Measurements from ENCODE around the gene AK2.

Gene AK2

GRCh38 chr1:32985226-32985625 lies 51.5 kb downstream of the AK2 start:
- no peak for TF ChIP-seq CTCF (conservative IDR thresholded peaks at IDR 0.05)
- TF ChIP-seq ZFX (IDR thresholded peaks at IDR 0.05) = no peak
- no peak overlapping the region for H3K27ac ChIP-seq

- no peak overlapping the region for H3K27ac ChIP-seq
- no peak for TF ChIP-seq CTCF (conservative IDR thresholded peaks at IDR 0.05)
- TF ChIP-seq ZFX (IDR thresholded peaks at IDR 0.05) = no peak
Measured at GRCh38 chr1:32984455-32985171, 52.1 kb downstream of the AK2 start.

GRCh38 chr1:32984090-32984454 lies 52.6 kb downstream of the AK2 start:
- H3K27ac ChIP-seq = no peak overlapping the region
- no peak for TF ChIP-seq CTCF (conservative IDR thresholded peaks at IDR 0.05)
- no peak for TF ChIP-seq ZFX (IDR thresholded peaks at IDR 0.05)

- H3K27ac ChIP-seq = no peak overlapping the region
- TF ChIP-seq ZFX (IDR thresholded peaks at IDR 0.05) (no peak), CTCF (conservative IDR thresholded peaks at IDR 0.05) (no peak)
Measured at GRCh38 chr1:32983020-32983419, 53.7 kb downstream of the AK2 start.

- H3K27ac ChIP-seq = peak overlapping the region; percentile 54
- TF ChIP-seq ZFX (IDR thresholded peaks at IDR 0.05) (no peak), CTCF (conservative IDR thresholded peaks at IDR 0.05) (no peak)
Measured at GRCh38 chr1:32981003-32981901, 55.4 kb downstream of the AK2 start.

GRCh38 chr1:32980080-32980479 lies 56.6 kb downstream of the AK2 start:
- no peak for TF ChIP-seq CTCF (conservative IDR thresholded peaks at IDR 0.05)
- TF ChIP-seq ZFX (IDR thresholded peaks at IDR 0.05) = no peak
- peak overlapping the region; percentile 54 for H3K27ac ChIP-seq

GRCh38 chr1:32978854-32979253 lies 57.8 kb downstream of the AK2 start:
- TF ChIP-seq CTCF (conservative IDR thresholded peaks at IDR 0.05) (no peak), ZFX (IDR thresholded peaks at IDR 0.05) (no peak)
- H3K27ac ChIP-seq = no peak overlapping the region
